Stimulated activated CD4-positive, alpha-beta T cell treated with anti-CD3 and anti-CD28 coated beads, Interleukin-15, amount 100 ng/mL, for 48 hours (primary cell): ENCODE data around the gene CYSRT1.

ENCODE experiments used
- DNase-seq, 2 donors: peaks; one replicate each; pipeline ENCODE4 v3.0.0-alpha.2; 2020; ENCODE audit warnings: low read depth in 2 of 2

The CYSRT1 gene

DNA sequence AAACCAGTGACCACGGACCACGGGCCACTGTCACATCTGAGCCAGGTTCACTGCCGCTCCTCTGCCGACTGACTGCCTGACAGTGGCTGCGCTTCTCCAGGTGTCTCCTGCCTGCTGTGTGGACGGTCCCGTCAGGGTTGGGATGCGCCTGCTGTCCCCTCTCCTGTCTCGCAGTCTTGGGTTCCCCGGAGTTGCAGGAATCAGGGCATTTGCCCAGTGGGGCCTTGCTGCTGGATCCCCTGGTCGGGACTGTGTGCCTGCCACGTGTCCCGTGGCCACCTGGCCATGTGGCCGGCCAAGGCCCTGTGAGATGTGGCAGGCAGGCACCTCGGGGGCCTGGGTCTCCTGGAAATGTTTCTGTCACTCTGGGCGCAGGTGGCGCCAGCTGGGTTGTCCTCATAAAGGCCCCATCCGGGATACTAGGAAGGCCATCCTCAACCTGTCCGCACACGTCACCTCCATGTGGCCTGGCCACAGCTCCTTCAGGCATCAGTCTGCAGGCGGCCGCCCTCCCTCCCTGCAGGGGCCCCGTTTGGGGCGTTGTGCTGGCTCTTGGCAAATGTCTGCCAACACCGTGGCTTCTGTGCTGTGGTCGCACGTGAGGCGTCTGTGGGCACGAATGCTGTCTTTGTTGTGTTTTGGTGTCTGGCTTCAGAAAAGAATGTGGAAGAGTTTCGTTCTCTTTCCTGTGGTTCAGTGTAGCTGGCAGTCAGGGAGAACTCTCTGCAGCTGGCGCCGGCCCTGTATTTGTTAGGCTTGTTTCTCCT is 46.1 kb downstream of the CYSRT1 start:
- no peak for DNase-seq

DNA sequence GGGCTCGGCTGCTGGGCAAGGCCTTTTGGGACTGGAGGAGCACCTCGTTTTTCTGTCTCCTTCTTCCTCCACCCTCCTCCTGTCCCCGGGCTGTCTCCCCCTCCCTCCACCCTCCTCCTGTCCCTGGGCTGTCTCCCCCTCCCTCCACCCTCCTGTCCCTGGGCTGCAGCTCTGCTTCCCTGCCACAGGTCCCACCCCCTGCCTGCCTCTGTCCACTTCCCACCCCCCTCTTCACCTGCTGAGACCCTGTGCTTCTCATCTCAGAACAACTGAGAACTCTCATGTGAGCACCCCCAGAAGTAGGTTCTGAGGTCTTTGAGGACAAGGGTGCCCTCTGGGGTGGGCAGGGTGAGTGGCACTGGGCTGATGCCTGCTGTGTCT is 46.7 kb downstream of the CYSRT1 start:
- DNase-seq: no peak

DNA sequence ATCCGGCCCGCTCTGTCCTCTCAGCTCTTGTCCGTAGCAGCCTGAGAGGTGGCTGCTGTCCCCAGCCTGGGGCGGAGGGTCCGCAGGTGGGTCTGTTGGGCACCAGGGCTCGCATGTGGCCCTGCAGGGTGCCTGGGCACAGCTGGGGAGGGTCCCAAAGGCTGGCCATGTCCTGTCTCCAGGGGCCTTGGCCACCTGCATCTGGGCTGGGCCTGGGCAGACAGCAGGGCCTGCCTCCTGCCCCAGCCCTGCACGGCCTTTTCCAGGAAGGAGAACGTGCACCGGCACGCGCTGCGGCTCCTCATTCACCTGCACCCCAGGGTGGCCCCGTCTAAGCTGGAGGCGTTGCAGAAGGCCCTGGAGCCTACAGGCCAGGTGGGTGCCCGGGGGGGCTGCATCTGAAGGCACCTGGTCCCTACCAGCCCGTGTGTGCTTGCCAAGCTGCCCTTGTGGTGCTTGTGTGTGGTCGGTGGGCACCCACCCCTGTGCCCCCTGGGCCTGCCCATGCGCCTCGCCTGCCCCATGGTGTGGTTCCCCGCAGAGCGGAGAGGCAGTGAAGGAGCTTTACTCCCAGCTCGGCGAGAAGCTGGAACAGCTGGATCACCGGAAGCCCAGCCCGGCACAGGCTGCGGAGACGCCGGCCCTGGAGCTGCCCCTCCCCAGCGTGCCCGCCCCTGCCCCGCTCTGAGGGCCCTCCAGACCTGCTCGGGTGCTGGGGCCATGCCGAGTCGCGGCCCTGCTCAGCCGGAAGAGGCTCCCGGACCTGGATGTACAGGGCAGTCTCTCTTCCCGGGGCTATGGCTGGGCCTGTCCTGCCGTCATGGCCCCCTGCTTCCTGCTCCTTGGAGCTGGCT is 47.5 kb downstream of the CYSRT1 start:
- DNase-seq: no peak

DNA sequence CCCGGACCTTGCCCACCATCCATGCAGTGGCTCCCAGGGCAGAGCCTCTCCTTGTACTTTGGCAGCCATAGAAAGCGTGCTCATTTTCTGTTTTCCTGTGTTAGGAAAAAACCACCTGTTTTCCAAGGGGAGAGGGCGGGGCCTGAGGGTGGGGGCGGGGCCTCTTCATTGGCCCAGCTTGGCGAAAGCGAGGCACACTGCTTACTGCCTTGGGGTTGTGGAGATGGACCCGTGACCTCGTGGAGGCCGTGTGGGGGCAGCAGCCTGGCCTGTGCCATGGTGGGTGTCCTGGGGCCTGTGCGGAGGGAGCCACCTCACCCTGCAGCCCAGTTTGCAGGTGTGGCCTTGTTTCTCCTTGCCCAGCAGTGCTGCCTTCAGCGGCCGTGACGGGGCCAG is 48.1 kb downstream of the CYSRT1 start:
- no peak for DNase-seq

DNA sequence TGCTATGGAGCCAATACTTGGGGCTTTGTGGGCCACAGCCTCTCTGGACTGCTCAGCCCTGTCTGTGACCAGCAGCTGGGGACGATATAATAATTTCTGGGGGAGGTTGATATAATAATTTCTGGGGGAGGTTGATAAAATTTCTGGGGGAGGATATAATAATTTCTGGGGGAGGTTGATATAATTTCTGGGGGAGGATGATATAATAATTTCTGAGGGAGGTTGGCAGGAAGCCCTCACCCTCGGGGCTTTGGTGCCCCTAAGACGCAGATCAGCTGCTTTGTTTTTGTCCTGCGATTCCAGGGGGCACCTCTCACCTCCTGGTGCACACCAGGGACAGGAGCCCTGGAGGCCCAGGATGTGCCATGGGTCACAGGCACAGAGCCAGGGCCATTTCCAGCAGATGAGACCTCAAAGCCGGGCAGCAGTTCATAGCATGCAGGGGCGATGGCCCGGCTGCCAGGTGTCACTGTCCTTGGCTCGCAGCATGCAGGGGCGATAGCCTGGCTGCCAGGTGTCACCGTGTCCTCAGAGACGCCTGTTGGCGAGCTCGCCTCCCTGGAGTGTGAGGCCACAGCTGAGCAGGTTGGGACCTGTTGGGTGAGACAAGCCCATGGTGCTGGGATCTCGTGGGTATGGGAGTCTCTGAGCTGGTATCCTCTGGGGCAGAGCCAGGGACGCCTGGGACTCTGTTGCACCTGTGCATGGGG is 48.8 kb downstream of the CYSRT1 start:
- no peak for DNase-seq

DNA sequence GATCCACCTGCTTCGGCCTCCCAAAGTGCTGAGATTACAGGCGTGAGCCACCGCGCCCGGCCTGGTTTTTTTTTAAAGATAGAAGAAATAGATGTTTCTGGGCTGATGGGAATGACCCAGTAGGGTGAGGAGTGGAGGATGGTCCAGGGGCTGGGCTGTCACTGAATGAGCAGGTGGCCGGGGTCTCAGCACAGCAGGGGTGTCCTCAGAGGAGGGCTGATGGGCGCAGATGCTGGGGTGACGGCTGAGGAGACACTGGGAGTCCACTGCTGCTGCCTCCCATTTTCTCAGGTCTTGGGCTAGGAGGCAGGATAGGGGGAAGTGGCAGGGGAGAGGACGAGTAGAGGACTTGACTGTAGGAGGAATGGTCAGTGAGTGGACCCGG is 50.2 kb downstream of the CYSRT1 start:
- DNase-seq: no peak
